ENCODE results near the gene FGB.

DNA sequence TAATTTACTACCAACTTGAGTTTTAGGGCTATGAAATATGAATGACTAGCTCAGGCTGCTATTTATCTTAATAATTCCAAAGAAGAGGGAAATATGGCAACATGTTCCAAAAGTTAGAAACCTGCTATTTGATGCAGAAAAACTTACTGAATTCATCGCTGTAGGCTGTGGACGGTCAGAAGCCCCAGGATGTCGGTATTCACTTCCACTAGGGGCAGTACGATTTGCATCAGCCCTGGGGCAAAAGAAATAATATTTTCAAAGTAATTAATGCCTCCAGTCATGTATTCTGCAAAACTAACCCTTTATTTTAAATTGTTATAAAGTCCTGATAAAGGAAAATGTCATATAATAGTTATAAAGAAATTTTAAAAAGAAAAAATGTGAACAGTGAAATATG, 17.1 kb upstream of the FGB start:
- TF ChIP-seq CTCF (conservative IDR thresholded peaks at IDR 0.05; ENCODE audit: low read depth in 2 of 2) (peak; percentile 10 to 46; a peak in 2 of 4 replicates), EZH2 (IDR thresholded peaks at IDR 0.05; ENCODE audit: low read depth, unreplicated experiment) (no peak), POLR2AphosphoS5 (IDR thresholded peaks at IDR 0.05; ENCODE audit: low read depth) (no peak), ZNF462 (CRISPR knock-in tag; IDR thresholded peaks at IDR 0.05) (no peak), CREB1 (CRISPR knock-in tag; IDR thresholded peaks at IDR 0.05; ENCODE audit: low read depth) (no peak), JUNB (IDR thresholded peaks at IDR 0.05; ENCODE audit: unreplicated experiment) (no peak), EZH2phosphoT487 (IDR thresholded peaks at IDR 0.05; ENCODE audit: unreplicated experiment) (no peak), ETS1 (IDR thresholded peaks at IDR 0.05) (no peak), ZNF331 (CRISPR knock-in tag; IDR thresholded peaks at IDR 0.05; ENCODE audit: low read depth) (no peak), NANOG (IDR thresholded peaks at IDR 0.05; ENCODE audit: borderline replicate concordance) (no peak), ZNF114 (CRISPR knock-in tag; IDR thresholded peaks at IDR 0.05) (no peak)
- TF ChIP-seq, protein P1, sequence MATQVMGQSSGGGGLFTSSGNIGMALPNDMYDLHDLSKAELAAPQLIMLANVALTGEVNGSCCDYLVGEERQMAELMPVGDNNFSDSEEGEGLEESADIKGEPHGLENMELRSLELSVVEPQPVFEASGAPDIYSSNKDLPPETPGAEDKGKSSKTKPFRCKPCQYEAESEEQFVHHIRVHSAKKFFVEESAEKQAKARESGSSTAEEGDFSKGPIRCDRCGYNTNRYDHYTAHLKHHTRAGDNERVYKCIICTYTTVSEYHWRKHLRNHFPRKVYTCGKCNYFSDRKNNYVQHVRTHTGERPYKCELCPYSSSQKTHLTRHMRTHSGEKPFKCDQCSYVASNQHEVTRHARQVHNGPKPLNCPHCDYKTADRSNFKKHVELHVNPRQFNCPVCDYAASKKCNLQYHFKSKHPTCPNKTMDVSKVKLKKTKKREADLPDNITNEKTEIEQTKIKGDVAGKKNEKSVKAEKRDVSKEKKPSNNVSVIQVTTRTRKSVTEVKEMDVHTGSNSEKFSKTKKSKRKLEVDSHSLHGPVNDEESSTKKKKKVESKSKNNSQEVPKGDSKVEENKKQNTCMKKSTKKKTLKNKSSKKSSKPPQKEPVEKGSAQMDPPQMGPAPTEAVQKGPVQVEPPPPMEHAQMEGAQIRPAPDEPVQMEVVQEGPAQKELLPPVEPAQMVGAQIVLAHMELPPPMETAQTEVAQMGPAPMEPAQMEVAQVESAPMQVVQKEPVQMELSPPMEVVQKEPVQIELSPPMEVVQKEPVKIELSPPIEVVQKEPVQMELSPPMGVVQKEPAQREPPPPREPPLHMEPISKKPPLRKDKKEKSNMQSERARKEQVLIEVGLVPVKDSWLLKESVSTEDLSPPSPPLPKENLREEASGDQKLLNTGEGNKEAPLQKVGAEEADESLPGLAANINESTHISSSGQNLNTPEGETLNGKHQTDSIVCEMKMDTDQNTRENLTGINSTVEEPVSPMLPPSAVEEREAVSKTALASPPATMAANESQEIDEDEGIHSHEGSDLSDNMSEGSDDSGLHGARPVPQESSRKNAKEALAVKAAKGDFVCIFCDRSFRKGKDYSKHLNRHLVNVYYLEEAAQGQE (IDR thresholded peaks at IDR 0.05; ENCODE audit: unreplicated experiment) = no peak

Data from GM23338 (cell line).